Adipose tissue (tissue), 3 donors: Measurements from ENCODE around the gene ACAP1. TPM values are rescaled to one million over a fixed set of nuclear protein-coding genes. Genes with fewer than 3 reads are reported as not detected.

ENCODE experiments used
- H3K27ac ChIP-seq: one replicate; pipeline ENCODE4 v1.5.1; 2013; ENCODE audit warnings: low read depth, low read length
- WGBS, 3 donors: extraction: QIAGEN DNeasy Blood & Tissue Kit; methylation state at CpG; one replicate each; pipeline ENCODE4 v1.1.7; 2013; 5-methylcytosine and 5-hydroxymethylcytosine counted together
- polyA plus RNA-seq, 3 donors: library from polyadenylated mRNA; stranded (reverse); fragments of 200-250 nt; gene quantifications; one replicate each; pipeline ENCODE4 v1.2.3, GENCODE V29; 2013
- donor health status: healthy with polysubstance abuse.
- donor health status: Bipolar disorder and iron deficiency.
- donor health status: healthy.

Gene ACAP1
- polyA plus RNA-seq, 3 donors = 4.0 to 12.7 (median 5.2) TPM

DNA sequence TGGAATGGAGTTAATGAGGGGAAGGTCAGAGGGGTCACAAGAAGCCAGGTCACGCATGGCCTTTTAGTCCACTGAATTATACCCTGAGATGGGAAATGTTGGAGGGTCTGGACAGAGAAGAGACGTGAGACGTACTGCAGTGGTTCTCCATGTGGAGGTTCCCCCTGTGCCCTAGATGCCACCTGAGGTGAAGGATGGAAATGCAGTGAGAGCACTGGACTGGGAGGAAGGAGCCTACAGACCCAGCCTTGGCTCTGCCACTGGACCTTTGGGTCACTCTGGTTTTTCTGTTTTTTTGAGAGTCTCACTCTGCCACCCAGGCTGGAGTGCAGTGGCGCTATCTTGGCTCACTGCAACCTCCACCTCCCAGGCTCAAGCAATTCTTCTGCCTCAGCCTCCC is 59.8 kb downstream of the ACAP1 start:
- H3K27ac ChIP-seq = no peak overlapping the region
- 85 to 90% (median 86%) methylated on average over 4 of the region's 4 CpGs for WGBS, 3 donors

DNA sequence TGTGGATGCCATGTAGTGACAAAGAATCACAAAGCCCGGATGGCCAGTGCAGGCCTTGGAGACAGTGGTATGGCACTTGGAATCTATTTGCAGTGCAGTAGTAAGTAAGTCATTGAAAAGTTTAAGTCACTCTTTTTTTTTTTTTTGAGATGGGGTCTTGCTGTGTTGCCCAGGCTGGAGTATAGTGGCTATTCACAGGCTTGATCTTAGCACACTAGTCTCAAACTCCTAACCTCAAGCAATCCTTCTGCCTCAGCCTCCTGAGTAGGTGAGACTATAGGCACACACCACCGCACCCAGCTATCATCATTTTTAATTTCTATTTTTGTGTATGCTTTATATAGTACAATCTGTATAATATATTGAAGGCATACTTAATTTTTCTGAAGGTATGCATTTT is 62.3 kb downstream of the ACAP1 start:
- WGBS, 3 donors = 79 to 90% (median 83%) methylated on average over 2 of the region's 2 CpGs
- H3K27ac ChIP-seq = no peak overlapping the region

Other genes with a start within 250 kb of the ACAP1 start
- gene ASGR2, start 221.7 kb upstream of the ACAP1 start, polyA plus RNA-seq = 1 to 10 TPM in 2 of 3 donors, under 1 TPM in 1; 0.37 to 4.3 (median 1.9) TPM
- gene ASGR1, start 157.2 kb upstream of the ACAP1 start, polyA plus RNA-seq = 1 to 10 TPM; 1.0 to 3.4 (median 2.5) TPM
- gene DLG4, start 116.7 kb upstream of the ACAP1 start, polyA plus RNA-seq = 10 to 100 TPM in 1 of 3 donors, 1 to 10 TPM in 2; 3.3 to 26.3 (median 5.5) TPM
- gene ACADVL, start 116.6 kb upstream of the ACAP1 start, polyA plus RNA-seq = 100 to 1,000 TPM; 563 to 988 (median 674) TPM
- 10 to 100 TPM in 2 of 3 donors, 1 to 10 TPM in 1; 9.9 to 31.3 (median 17.2) TPM for gene DVL2, start 102.0 kb upstream of the ACAP1 start, polyA plus RNA-seq
- 10 to 100 TPM; 11.5 to 29.4 (median 24.4) TPM for gene PHF23, start 97.1 kb upstream of the ACAP1 start, polyA plus RNA-seq
- 1,000 to 10,000 TPM in 1 of 3 donors, 100 to 1,000 TPM in 2; 485 to 1,093 (median 668) TPM for gene GABARAP, start 94.1 kb upstream of the ACAP1 start, polyA plus RNA-seq
- 10 to 100 TPM; 53.1 to 94.1 (median 91.8) TPM for gene CTDNEP1, start 84.8 kb upstream of the ACAP1 start, polyA plus RNA-seq
- gene ELP5, start 84.3 kb upstream of the ACAP1 start, polyA plus RNA-seq = 10 to 100 TPM; 19.0 to 64.1 (median 40.3) TPM
- 10 to 100 TPM in 1 of 3 donors, 1 to 10 TPM in 2; 4.8 to 88.9 (median 6.7) TPM for gene CLDN7, start 74.1 kb upstream of the ACAP1 start, polyA plus RNA-seq
- gene SLC2A4, start 54.8 kb upstream of the ACAP1 start, polyA plus RNA-seq = 10 to 100 TPM; 10.2 to 41.8 (median 31.4) TPM
- gene YBX2, start 41.9 kb upstream of the ACAP1 start, polyA plus RNA-seq = 1 to 10 TPM in 2 of 3 donors, under 1 TPM in 1; 0.95 to 6.0 (median 2.2) TPM
- 100 to 1,000 TPM; 204 to 587 (median 428) TPM for gene EIF5A, start 28.9 kb upstream of the ACAP1 start, polyA plus RNA-seq
- gene GPS2, start 21.2 kb upstream of the ACAP1 start, polyA plus RNA-seq = 10 to 100 TPM; 40.1 to 55.5 (median 47.5) TPM
- gene NEURL4, start 7.2 kb upstream of the ACAP1 start, polyA plus RNA-seq = 10 to 100 TPM; 11.8 to 25.2 (median 17.9) TPM
- gene KCTD11, start 15.6 kb downstream of the ACAP1 start, polyA plus RNA-seq = 10 to 100 TPM in 1 of 3 donors, 1 to 10 TPM in 2; 6.3 to 11.2 (median 9.9) TPM
- not detected for gene TMEM95, start 18.6 kb downstream of the ACAP1 start, polyA plus RNA-seq
- gene TNK1, start 44.6 kb downstream of the ACAP1 start, polyA plus RNA-seq = 1 to 10 TPM; 2.1 to 8.0 (median 5.5) TPM
- gene PLSCR3, start 58.0 kb downstream of the ACAP1 start, polyA plus RNA-seq = 10 to 100 TPM; 15.1 to 48.2 (median 42.3) TPM
- gene TMEM256, start 67.6 kb downstream of the ACAP1 start, polyA plus RNA-seq = 100 to 1,000 TPM in 2 of 3 donors, 10 to 100 TPM in 1; 86.0 to 252 (median 173) TPM
- 10 to 100 TPM in 2 of 3 donors, 1 to 10 TPM in 1; 2.9 to 11.4 (median 10.5) TPM for gene NLGN2, start 71.3 kb downstream of the ACAP1 start, polyA plus RNA-seq
- not detected for gene SPEM1, start 83.8 kb downstream of the ACAP1 start, polyA plus RNA-seq
- gene SPEM2, start 89.1 kb downstream of the ACAP1 start, polyA plus RNA-seq = not detected
- not detected for gene SPEM3, start 92.3 kb downstream of the ACAP1 start, polyA plus RNA-seq
- 1 to 10 TPM in 2 of 3 donors, under 1 TPM in 1; 0.79 to 5.2 (median 1.9) TPM for gene TMEM102, start 98.9 kb downstream of the ACAP1 start, polyA plus RNA-seq
- gene FGF11, start 103.0 kb downstream of the ACAP1 start, polyA plus RNA-seq = 1 to 10 TPM in 1 of 3 donors, under 1 TPM in 2; 0.28 to 4.6 (median 0.86) TPM
- gene CHRNB1, start 108.5 kb downstream of the ACAP1 start, polyA plus RNA-seq = 10 to 100 TPM in 2 of 3 donors, 1 to 10 TPM in 1; 5.0 to 14.2 (median 12.7) TPM
- gene ZBTB4, start 143.1 kb downstream of the ACAP1 start, polyA plus RNA-seq = 10 to 100 TPM; 17.4 to 45.0 (median 32.9) TPM
- not detected for gene SLC35G6, start 144.9 kb downstream of the ACAP1 start, polyA plus RNA-seq
- gene POLR2A, start 147.8 kb downstream of the ACAP1 start, polyA plus RNA-seq = 10 to 100 TPM; 20.9 to 35.4 (median 24.6) TPM
- 100 to 1,000 TPM in 1 of 3 donors, 10 to 100 TPM in 2; 19.6 to 100 (median 49.9) TPM for gene TNFSF12, start 212.5 kb downstream of the ACAP1 start, polyA plus RNA-seq
- 10 to 100 TPM; 19.3 to 42.6 (median 26.5) TPM for gene TNFSF13, start 222.2 kb downstream of the ACAP1 start, polyA plus RNA-seq
- gene SENP3, start 225.4 kb downstream of the ACAP1 start, polyA plus RNA-seq = 10 to 100 TPM; 25.1 to 52.1 (median 43.0) TPM
- 100 to 1,000 TPM in 1 of 3 donors, 10 to 100 TPM in 2; 19.4 to 111 (median 99.0) TPM for gene CD68, start 243.1 kb downstream of the ACAP1 start, polyA plus RNA-seq
- gene MPDU1, start 247.3 kb downstream of the ACAP1 start, polyA plus RNA-seq = 10 to 100 TPM; 31.7 to 72.2 (median 50.2) TPM